Muscle layer of colon (tissue), 2 donors: ENCODE measurements around the gene ADK.

Source experiments
- H3K27ac ChIP-seq: one replicate; pipeline ENCODE4 v1.7.0; 2013; ENCODE audit warnings: low read depth, mild to moderate bottlenecking, low read length, moderate library complexity
- H3K27me3 ChIP-seq, 2 donors: one replicate each; pipeline ENCODE4 v1.7.0; 2013; ENCODE audit warnings: low read length in 2 of 2, mild to moderate bottlenecking in 2 of 2; ENCODE audit not compliant: insufficient read depth in 2 of 2, control insufficient read depth in 1 of 2
- H3K36me3 ChIP-seq: one replicate; pipeline ENCODE4 v1.7.0; 2013; ENCODE audit warnings: mild to moderate bottlenecking, low read length; ENCODE audit not compliant: insufficient read depth
- H3K4me1 ChIP-seq: one replicate; pipeline ENCODE4 v1.7.0; 2013; ENCODE audit warnings: mild to moderate bottlenecking, low read length; ENCODE audit not compliant: insufficient read depth
- H3K4me3 ChIP-seq, 2 donors: one replicate each; pipeline ENCODE4 v1.7.0; 2013; ENCODE audit warnings: low read length in 2 of 2, low read depth in 1 of 2, mild to moderate bottlenecking in 1 of 2, moderate library complexity in 1 of 2
- H3K9ac ChIP-seq: one replicate; pipeline ENCODE4 v1.7.0; 2013; ENCODE audit warnings: low read length
- H3K9me3 ChIP-seq: one replicate; pipeline ENCODE4 v1.7.0; 2013; ENCODE audit warnings: mild to moderate bottlenecking, low read length
- donor health status: abdominal sarcoma.
- donor health status: Adenocarcinoma of cecum.

The ADK gene

GRCh38 chr10:74377476-74377875 is 226.5 kb downstream of the ADK start:
- Histone ChIP-seq H3K9me3 (no peaks in the 10 kb centered on the region), H3K36me3 (no peaks in the 10 kb centered on the region), H3K4me1 (no peaks in the 10 kb centered on the region), H3K4me3 (no peak overlapping the region), H3K9ac (no peak overlapping the region), H3K27me3 (no peaks in the 10 kb centered on the region), H3K27ac (no peak overlapping the region)

GRCh38 chr10:74379474-74379873 is 228.5 kb downstream of the ADK start:
- Histone ChIP-seq H3K36me3 (no peaks in the 10 kb centered on the region), H3K27me3 (no peaks in the 10 kb centered on the region), H3K9ac (no peak overlapping the region), H3K4me3 (no peak overlapping the region), H3K9me3 (no peaks in the 10 kb centered on the region), H3K4me1 (no peaks in the 10 kb centered on the region), H3K27ac (no peak overlapping the region)

GRCh38 chr10:74380795-74381194 is 229.8 kb downstream of the ADK start:
- H3K4me1 ChIP-seq: no peaks in the 10 kb centered on the region
- H3K9me3 ChIP-seq: no peaks in the 10 kb centered on the region
- no peak overlapping the region for H3K27ac ChIP-seq
- H3K36me3 ChIP-seq: no peaks in the 10 kb centered on the region
- H3K4me3 ChIP-seq: no peak overlapping the region
- H3K9ac ChIP-seq: no peak overlapping the region
- H3K27me3 ChIP-seq: no peaks in the 10 kb centered on the region

- Histone ChIP-seq H3K9me3 (no peaks in the 10 kb centered on the region), H3K27ac (no peak overlapping the region), H3K9ac (no peak overlapping the region), H3K36me3 (no peaks in the 10 kb centered on the region), H3K27me3 (no peaks in the 10 kb centered on the region), H3K4me3 (no peak overlapping the region), H3K4me1 (no peaks in the 10 kb centered on the region)
Measured at GRCh38 chr10:74381291-74381853, 230.4 kb downstream of the ADK start.

GRCh38 chr10:74382663-74383062 is 231.6 kb downstream of the ADK start:
- no peaks in the 10 kb centered on the region for H3K4me1 ChIP-seq
- H3K27me3 ChIP-seq: no peaks in the 10 kb centered on the region
- H3K9ac ChIP-seq: no peak overlapping the region

GRCh38 chr10:74383642-74384041 is 232.6 kb downstream of the ADK start:
- no peaks in the 10 kb centered on the region for H3K36me3 ChIP-seq
- no peak overlapping the region for H3K4me3 ChIP-seq
- no peak overlapping the region for H3K9ac ChIP-seq
- no peaks in the 10 kb centered on the region for H3K9me3 ChIP-seq
- no peak overlapping the region for H3K27ac ChIP-seq
- H3K27me3 ChIP-seq: no peaks in the 10 kb centered on the region
- no peaks in the 10 kb centered on the region for H3K4me1 ChIP-seq

More at GRCh38 chr10:74382663-74383062, 231.6 kb downstream of the ADK start:
- no peak overlapping the region for H3K4me3 ChIP-seq
- no peaks in the 10 kb centered on the region for H3K36me3 ChIP-seq
- H3K27ac ChIP-seq: no peak overlapping the region
- no peaks in the 10 kb centered on the region for H3K9me3 ChIP-seq

GRCh38 chr10:74384615-74385183 is 233.7 kb downstream of the ADK start:
- H3K9me3 ChIP-seq: no peaks in the 10 kb centered on the region
- no peak overlapping the region for H3K27ac ChIP-seq
- no peak overlapping the region for H3K9ac ChIP-seq
- no peaks in the 10 kb centered on the region for H3K36me3 ChIP-seq
- no peaks in the 10 kb centered on the region for H3K27me3 ChIP-seq
- no peaks in the 10 kb centered on the region for H3K4me1 ChIP-seq
- no peak overlapping the region for H3K4me3 ChIP-seq

GRCh38 chr10:74388801-74389200 is 237.8 kb downstream of the ADK start:
- no peaks in the 10 kb centered on the region for H3K9me3 ChIP-seq
- H3K4me1 ChIP-seq: no peaks in the 10 kb centered on the region
- no peak overlapping the region for H3K27ac ChIP-seq
- H3K9ac ChIP-seq: no peak overlapping the region
- H3K4me3 ChIP-seq: no peak overlapping the region
- H3K36me3 ChIP-seq: no peaks in the 10 kb centered on the region
- H3K27me3 ChIP-seq: no peaks in the 10 kb centered on the region

- H3K9ac ChIP-seq: no peak overlapping the region
Measured at GRCh38 chr10:74391786-74392185, 240.8 kb downstream of the ADK start.

GRCh38 chr10:74394416-74394969 is 243.5 kb downstream of the ADK start:
- no peaks in the 10 kb centered on the region for H3K4me1 ChIP-seq
- H3K9me3 ChIP-seq: no peaks in the 10 kb centered on the region
- no peaks in the 10 kb centered on the region for H3K36me3 ChIP-seq

More at GRCh38 chr10:74391786-74392185, 240.8 kb downstream of the ADK start:
- Histone ChIP-seq H3K4me1 (no peaks in the 10 kb centered on the region), H3K27ac (no peak overlapping the region), H3K36me3 (no peaks in the 10 kb centered on the region), H3K4me3 (no peak overlapping the region), H3K9me3 (no peaks in the 10 kb centered on the region), H3K27me3 (no peaks in the 10 kb centered on the region)

GRCh38 chr10:74400186-74400585 is 249.2 kb downstream of the ADK start:
- no peaks in the 10 kb centered on the region for H3K9me3 ChIP-seq
- no peak overlapping the region for H3K27ac ChIP-seq
- no peak overlapping the region for H3K9ac ChIP-seq
- H3K4me3 ChIP-seq: no peak overlapping the region
- H3K4me1 ChIP-seq: no peaks in the 10 kb centered on the region
- no peaks in the 10 kb centered on the region for H3K36me3 ChIP-seq
- H3K27me3 ChIP-seq: no peaks in the 10 kb centered on the region

More at GRCh38 chr10:74394416-74394969, 243.5 kb downstream of the ADK start:
- Histone ChIP-seq H3K27me3 (no peaks in the 10 kb centered on the region), H3K9ac (no peak overlapping the region), H3K4me3 (no peak overlapping the region), H3K27ac (no peak overlapping the region)

GRCh38 chr10:74406006-74406405 is 255.0 kb downstream of the ADK start:
- Histone ChIP-seq H3K4me3 (no peak overlapping the region), H3K9me3 (no peaks in the 10 kb centered on the region), H3K4me1 (no peaks in the 10 kb centered on the region), H3K36me3 (no peaks in the 10 kb centered on the region), H3K27me3 (no peaks in the 10 kb centered on the region), H3K27ac (no peak overlapping the region), H3K9ac (no peak overlapping the region)
